ENCODE measurements around the gene ZNF217. TPM values are rescaled to one million over a fixed set of nuclear protein-coding genes. Genes with fewer than 3 reads are reported as not detected.
A peak's percentile ranks its signal among the peaks of the same experiment; 100 is the strongest.

Gene ZNF217
- total and polyA plus RNA-seq, 2 of the 8 experiments (the other 6 are each of a cell fraction or from before 2014, with no cell fraction given) = 15.3 to 87.9 TPM

DNA sequence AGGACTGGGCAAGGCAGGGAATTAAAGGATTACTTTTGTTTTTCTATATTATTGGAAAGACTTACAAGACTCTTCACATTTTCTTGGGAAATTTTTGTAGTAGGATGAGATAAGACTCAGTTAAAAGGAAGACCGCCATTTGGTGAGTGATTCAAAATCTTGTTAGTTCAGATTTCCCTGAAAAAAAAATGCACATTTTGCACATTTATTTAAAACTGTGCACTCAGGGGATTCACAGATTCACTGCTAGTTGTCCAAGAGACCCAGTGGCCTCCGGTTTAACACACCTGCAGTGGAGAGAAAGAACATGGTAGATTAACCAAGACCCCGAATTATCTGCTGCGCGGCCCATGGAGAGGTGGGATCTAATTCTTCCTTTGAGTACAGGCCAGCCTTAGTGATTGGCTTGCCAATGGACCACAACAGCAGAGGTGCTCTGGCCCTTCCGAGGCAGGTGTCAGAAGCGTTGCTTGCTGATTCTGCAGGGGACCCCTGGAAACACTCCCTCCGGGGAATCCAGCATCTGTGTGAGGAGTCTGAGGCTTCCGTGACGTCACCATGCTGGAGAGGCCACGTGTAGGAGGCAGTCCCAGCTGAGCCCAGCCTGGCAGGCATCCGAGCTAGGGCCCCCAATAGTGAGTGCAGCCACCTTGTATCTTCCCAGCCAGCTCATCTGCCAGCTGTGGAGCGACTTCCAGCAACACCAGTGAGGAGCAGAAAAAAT, 68.9 kb downstream of the ZNF217 start:
- Histone ChIP-seq H3K9me3 (ENCODE audit: insufficient read depth in 2 of 2, low read depth in 1 of 2, low read length in 1 of 2) (no peaks in the 10 kb centered on the region), H4K20me1 (replicated peaks in 1 of 2; ENCODE audit: control insufficient read depth in 1 of 2, insufficient read depth in 2 of 2, low read length in 2 of 2) (no peaks in the 10 kb centered on the region), H2BK12ac (ENCODE audit: low read depth, low read length) (no peak overlapping the region), H4K8ac (ENCODE audit: extremely low read depth, insufficient read depth, low read length) (no peak overlapping the region), H3K9ac (replicated peaks in 1 of 4; ENCODE audit: extremely low read depth in 1 of 4, low read depth in 3 of 4, low read length in 3 of 4) (no peak overlapping the region), H3K18ac (ENCODE audit: extremely low read depth, low read length) (no peak overlapping the region), H3K79me2 (ENCODE audit: control insufficient read depth in 1 of 2, insufficient read depth in 2 of 2, low read length in 2 of 2) (no peaks in the 10 kb centered on the region), H3K14ac (ENCODE audit: insufficient read length) (no peak overlapping the region), H2AK5ac (ENCODE audit: low read depth, low read length) (no peak overlapping the region), H4K5ac (ENCODE audit: insufficient read length, low read depth, low read length) (no peak overlapping the region), H2BK20ac (ENCODE audit: low read length) (no peak overlapping the region), H2BK120ac (replicated peaks; ENCODE audit: low read depth, low read length) (no peak overlapping the region), H3K56ac (replicated peaks; ENCODE audit: insufficient read length, low read depth, low read length) (no peak overlapping the region), H3K4ac (replicated peaks; ENCODE audit: insufficient read length, low read depth, low read length) (no peak overlapping the region), H3K27ac (ENCODE audit: low read depth, low read length) (no peak overlapping the region), H3K27me3 (replicated peaks in 1 of 4; ENCODE audit: control insufficient read depth in 3 of 4, extremely low read depth in 1 of 4, insufficient read depth in 3 of 4, low read length in 3 of 4) (no peaks in the 10 kb centered on the region), H2BK15ac (ENCODE audit: low read length) (no peak overlapping the region), H2BK5ac (ENCODE audit: low read depth, low read length) (no peak overlapping the region), H3K4me1 (replicated peaks in 1 of 4; ENCODE audit: control insufficient read depth in 3 of 4, insufficient read depth in 4 of 4, low read length in 3 of 4) (no peaks in the 10 kb centered on the region), H4K91ac (replicated peaks; ENCODE audit: insufficient read length, low read length) (no peak overlapping the region), H3K4me2 (ENCODE audit: insufficient read depth in 1 of 2, low read depth in 2 of 2, low read length in 2 of 2) (no peak overlapping the region), H3K4me3 (ENCODE audit: extremely low read depth in 1 of 4, insufficient read depth in 2 of 4, low read depth in 3 of 4, low read length in 4 of 4) (no peak overlapping the region), H3K23me2 (ENCODE audit: low read depth, low read length) (no peaks in the 10 kb centered on the region), H3K36me3 (ENCODE audit: control insufficient read depth in 2 of 4, insufficient read depth in 4 of 4, low read length in 3 of 4) (no peaks in the 10 kb centered on the region), H2AFZ (ENCODE audit: low read length) (0 out of 2 replicates have a peak overlapping the region, but pooled peaks have one; percentile 57), H3K23ac (ENCODE audit: insufficient read length) (no peak overlapping the region), H3K79me1 (ENCODE audit: low read depth, low read length) (no peaks in the 10 kb centered on the region)
- DNase-seq (ENCODE audit: low read depth in 1 of 2, low spot score in 2 of 2) (no peak), FAIRE-seq (no peak)
- 82% methylated on average over 13 of the region's 13 CpGs; no CpG with 5 or more reads in 1 of the 2 experiments for WGBS, 2 experiments (ENCODE audit: extremely low coverage in 1 of 2, insufficient coverage in 1 of 2, insufficient read length in 1 of 2, insufficient replicate concordance in 2 of 2, low coverage in 1 of 2, low lambda C conversion rate in 2 of 2, missing lambda C conversion rate in 1 of 2)
- ChIA-PET CTCF (ENCODE audit: partially characterized antibody) (no interaction called here), POLR2A (ENCODE audit: partially characterized antibody) (no interaction called here)
- TF ChIP-seq EZH2 (IDR thresholded peaks at IDR 0.05; ENCODE audit: low read depth, low read length, severe bottlenecking) = no peak
- TF ChIP-seq BACH1 (IDR thresholded peaks at IDR 0.05; ENCODE audit: low read length) = no peak
- TF ChIP-seq KDM1A (IDR thresholded peaks at IDR 0.05; ENCODE audit: borderline replicate concordance, low read length) = no peak
- no peak for TF ChIP-seq POLR2A (IDR thresholded peaks at IDR 0.05; ENCODE audit: control extremely low read depth in 1 of 2, low read depth in 2 of 2, low read length in 2 of 2)
- no peak for TF ChIP-seq MAX (IDR thresholded peaks at IDR 0.05)
- no peak for TF ChIP-seq EGR1 (IDR thresholded peaks at IDR 0.05; ENCODE audit: borderline replicate concordance, low read depth, low read length)
- TF ChIP-seq CREB1 (IDR thresholded peaks at IDR 0.05) = no peak
- no peak for TF ChIP-seq SP2 (IDR thresholded peaks at IDR 0.05; ENCODE audit: low read length)

Measured in H1 (cell line).